ENCODE measurements around the gene CSN1S1.
A peak's percentile ranks its signal among the peaks of the same experiment; 100 is the strongest.

CSN1S1 gene, protein sequence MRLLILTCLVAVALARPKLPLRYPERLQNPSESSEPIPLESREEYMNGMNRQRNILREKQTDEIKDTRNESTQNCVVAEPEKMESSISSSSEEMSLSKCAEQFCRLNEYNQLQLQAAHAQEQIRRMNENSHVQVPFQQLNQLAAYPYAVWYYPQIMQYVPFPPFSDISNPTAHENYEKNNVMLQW

DNA sequence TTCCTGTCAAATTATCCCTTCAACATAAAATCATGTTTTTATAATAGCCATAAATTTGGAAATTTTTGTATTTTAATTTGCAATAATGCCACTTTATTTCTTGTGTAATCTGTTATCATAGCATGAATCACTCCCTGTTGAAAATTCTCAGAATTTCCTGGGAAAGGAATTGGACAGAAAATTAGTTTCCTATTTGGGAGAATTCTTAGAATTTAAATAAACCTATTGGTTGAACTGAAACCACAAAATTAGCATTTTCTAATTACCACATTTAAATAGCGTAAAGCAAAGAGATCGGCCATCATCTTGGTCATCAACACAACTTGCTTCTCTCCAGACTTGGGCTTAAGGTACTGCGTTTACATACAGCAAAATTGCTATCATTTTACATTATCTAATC lies at the start of gene CSN1S1:
CSN1S1 (plus strand) TSS at position 301 of the 400 bp plus-strand sequence. CDS start 1,488 bp downstream, outside the sequence.
- TF ChIP-seq, protein P1, sequence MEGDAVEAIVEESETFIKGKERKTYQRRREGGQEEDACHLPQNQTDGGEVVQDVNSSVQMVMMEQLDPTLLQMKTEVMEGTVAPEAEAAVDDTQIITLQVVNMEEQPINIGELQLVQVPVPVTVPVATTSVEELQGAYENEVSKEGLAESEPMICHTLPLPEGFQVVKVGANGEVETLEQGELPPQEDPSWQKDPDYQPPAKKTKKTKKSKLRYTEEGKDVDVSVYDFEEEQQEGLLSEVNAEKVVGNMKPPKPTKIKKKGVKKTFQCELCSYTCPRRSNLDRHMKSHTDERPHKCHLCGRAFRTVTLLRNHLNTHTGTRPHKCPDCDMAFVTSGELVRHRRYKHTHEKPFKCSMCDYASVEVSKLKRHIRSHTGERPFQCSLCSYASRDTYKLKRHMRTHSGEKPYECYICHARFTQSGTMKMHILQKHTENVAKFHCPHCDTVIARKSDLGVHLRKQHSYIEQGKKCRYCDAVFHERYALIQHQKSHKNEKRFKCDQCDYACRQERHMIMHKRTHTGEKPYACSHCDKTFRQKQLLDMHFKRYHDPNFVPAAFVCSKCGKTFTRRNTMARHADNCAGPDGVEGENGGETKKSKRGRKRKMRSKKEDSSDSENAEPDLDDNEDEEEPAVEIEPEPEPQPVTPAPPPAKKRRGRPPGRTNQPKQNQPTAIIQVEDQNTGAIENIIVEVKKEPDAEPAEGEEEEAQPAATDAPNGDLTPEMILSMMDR (IDR thresholded peaks at IDR 0.05; ENCODE audit: extremely low read depth, missing control alignments): no peak
- DNase-seq (ENCODE audit: low spot score): no peak

DNA sequence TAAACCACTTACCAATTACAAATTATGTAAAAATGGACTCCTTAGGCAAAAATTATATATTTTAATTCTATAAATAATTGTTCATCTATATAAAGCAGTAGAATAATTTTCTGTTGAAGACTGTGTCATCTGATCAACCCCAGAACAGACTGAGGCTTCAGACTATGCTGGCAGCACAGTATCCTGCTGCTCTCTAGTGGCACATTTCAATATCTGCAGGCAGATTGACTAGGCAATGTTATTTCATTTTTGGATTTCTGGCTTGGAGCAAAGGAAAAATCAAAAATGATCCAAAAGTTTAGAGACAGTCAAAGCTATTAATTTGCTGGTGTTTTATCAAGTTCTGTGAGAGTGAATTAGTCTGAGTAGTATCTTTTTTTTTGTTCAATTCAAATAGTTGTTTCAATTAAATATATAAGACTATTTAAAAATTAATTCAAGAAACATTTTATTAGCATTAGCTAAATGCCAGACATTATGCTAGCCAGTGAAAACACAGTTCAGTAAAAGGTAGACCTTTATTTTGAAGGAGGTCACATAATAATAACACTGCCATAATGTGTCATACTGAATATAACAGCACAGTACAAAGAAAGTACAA lies 49.6 kb upstream of the CSN1S1 start:
- DNase-seq (ENCODE audit: low spot score): peak; percentile 29
- TF ChIP-seq, protein P1 (IDR thresholded peaks at IDR 0.05; ENCODE audit: extremely low read depth, missing control alignments): peak; percentile 70

DNA sequence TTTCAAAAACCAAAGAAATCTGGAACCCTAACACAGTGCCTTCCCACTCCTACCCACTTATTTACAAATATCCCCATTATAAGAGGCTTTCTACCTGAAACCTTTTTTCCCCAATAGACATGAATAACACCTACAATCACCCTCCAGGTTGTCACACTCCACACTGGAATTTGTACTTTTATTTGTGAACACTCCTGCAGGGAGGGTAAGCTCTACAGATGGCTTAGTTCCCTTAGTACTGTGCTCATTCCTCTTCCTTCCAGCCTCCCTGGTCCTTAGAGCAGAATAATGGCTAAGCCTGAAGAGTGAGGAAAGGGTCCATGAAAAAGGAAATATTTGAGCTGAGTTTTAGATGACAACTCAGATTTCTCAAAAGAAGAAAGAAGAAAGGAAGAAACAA lies 48.7 kb upstream of the CSN1S1 start:
- no peak for DNase-seq (ENCODE audit: low spot score)
- TF ChIP-seq, protein P1 (IDR thresholded peaks at IDR 0.05; ENCODE audit: extremely low read depth, missing control alignments): no peak

DNA sequence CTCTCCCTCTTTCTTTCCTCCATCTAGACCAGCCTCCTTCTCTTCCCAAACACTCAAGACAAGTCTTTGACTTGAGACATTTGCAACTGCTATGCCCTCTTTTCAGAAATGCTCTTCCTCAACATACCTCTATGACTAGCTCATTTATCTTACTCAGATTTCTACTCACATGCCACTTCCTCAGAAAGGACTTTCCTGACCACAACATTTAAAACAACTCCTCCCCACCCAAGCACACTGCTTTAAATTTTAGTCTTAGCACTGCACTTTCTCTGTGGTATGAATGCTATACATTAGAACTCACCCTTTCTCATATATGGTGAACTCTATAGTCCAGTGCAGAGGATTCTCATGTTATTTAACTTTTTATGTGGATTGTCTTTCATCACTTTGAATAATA lies 42.5 kb upstream of the CSN1S1 start:
- no peak for DNase-seq (ENCODE audit: low spot score)
- TF ChIP-seq, protein P1 (IDR thresholded peaks at IDR 0.05; ENCODE audit: extremely low read depth, missing control alignments): no peak

DNA sequence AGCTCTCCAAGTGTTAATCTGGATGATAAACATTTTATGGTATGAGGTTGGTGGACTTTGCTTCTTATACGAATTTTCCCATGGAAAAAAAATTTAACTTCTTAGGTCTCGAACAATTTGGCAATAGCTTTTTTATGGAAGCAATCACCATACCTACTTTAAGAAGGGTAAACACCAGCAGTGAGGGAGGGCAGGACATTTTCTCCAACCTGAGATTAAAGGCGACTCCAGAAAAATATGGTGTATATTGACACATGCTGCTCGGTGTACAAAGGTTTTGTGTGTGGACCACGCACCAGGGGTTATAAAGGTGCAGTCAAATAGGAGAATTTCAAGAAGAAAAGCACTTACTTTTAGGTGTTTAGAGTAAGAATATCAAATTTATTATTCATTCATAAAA lies 36.7 kb upstream of the CSN1S1 start:
- TF ChIP-seq, protein P1 (IDR thresholded peaks at IDR 0.05; ENCODE audit: extremely low read depth, missing control alignments): no peak
- no peak for DNase-seq (ENCODE audit: low spot score)

DNA sequence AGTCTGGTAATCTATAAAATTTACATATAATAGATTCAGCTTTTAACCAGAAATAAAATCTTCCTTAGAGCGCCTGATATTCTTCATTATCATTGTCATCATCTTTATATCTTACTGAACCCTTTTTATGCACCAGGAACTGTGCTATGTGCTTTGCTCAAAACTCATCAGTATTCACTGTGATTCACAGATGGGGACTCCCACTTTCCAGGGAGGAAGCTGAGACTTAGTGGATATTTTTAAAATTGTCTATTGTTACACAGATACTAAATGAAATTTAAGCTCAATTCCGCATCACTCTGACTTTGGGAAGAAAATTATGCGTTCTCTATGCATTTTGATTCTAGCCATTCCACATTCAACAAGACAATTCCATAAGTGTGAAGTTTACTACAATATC lies 36.1 kb upstream of the CSN1S1 start:
- TF ChIP-seq, protein P1 (IDR thresholded peaks at IDR 0.05; ENCODE audit: extremely low read depth, missing control alignments): no peak
- DNase-seq (ENCODE audit: low spot score): no peak

DNA sequence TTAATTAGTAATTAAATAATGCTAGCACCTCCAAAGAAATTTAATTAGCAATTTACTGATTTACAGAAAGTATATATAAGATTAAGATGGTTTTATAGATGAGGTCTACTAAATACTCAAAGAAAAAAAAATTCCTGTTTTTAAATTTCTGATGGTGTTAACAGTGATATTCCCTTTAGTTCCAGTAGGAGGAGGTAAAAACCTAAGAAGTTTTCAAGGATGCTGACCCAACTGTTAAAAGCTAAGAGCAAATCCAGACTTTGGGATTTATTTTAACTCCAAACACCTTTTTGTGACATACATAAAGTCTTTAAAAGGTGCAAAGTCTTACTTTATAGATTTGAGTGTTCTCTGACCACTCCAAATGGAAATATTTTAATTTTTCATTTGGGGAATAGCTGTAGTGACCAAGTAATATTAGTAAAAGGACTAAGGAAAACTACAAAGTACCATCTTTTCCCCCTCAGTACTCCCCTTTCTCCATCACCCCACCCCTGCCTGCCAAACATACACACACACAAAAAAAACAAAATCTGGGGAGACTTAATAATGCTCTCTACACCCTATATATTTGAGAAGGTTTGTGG lies 34.2 kb upstream of the CSN1S1 start:
- DNase-seq (ENCODE audit: low spot score): no peak
- TF ChIP-seq, protein P1 (IDR thresholded peaks at IDR 0.05; ENCODE audit: extremely low read depth, missing control alignments): no peak

Measured in GM20000 (cell line).